DOHH2 (cell line): ENCODE data around the gene FAM90A26.
"Not testable (repeated sequence)": the region's sequence is repeated elsewhere in the genome, so short reads cannot be mapped to it uniquely, and the experiment has no call there.

Experiments used
- CTCF ChIP-seq: fragments of 200-600 bp; sonication (generic); IDR thresholded peaks from one replicate; pipeline ENCODE4 v1.5.1; 2014; ENCODE audit warnings: antibody characterized with exemption, mild to moderate bottlenecking, low read depth, low read length; ENCODE audit not compliant: poor library complexity, severe bottlenecking
- EZH2phosphoT487 ChIP-seq: fragments of 200-600 bp; sonication (generic); IDR thresholded peaks from 2 replicates; pipeline ENCODE4 v1.6.1; 2017; ENCODE audit warnings: borderline replicate concordance, mild to moderate bottlenecking, antibody characterized with exemption, low read length, moderate library complexity, mixed read lengths

- TF ChIP-seq CTCF, EZH2phosphoT487: not testable (repeated sequence)
These were observed 44.5 kb upstream of the FAM90A26 start for GRCh38 chr4:9125601-9126161.
